HS-27A (cell line): ENCODE data around the gene FUT7.
"Not testable (repeated sequence)": the region's sequence is repeated elsewhere in the genome, so short reads cannot be mapped to it uniquely, and the experiment has no call there.

ENCODE experiments used
- DNase-seq: peaks from one replicate; pipeline ENCODE4 v3.0.0-alpha.2; 2012; ENCODE audit warnings: low read depth, missing footprints

FUT7 gene

DNA sequence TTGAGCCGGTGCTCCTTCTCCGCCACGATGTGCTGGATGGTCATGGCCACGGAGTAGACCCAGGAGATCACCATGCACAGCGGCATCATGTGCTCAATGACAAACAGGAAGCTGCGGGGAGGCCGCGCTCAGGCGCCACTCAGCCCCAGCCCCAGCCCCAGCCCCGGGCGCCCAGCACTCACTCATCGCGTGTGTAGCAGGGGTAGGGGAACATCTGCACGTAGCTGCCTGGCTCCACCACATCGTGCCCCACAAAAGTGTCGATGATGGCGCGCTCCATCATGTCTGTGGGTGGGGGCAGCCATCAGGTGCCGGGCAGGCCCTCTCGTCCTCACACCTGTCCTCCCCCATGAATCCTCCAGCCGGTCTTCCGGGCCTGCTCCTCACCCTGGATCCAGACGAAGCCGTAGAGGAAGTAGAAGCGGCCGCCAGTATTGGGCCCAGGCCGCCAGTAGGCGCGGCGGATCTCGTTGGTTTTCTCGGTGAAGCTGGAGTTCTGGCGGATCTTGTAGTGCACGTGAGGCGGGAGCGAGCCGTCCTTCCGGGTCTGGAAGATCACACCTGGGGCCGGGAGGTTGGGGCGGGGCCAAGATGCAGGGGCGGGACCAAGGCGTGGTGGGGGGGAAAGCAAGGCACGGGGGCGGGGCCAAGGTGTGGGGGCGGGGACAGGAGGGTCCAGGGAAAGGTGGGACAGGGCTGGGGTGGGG, 13.9 kb downstream of the FUT7 start:
- DNase-seq = no peak

DNA sequence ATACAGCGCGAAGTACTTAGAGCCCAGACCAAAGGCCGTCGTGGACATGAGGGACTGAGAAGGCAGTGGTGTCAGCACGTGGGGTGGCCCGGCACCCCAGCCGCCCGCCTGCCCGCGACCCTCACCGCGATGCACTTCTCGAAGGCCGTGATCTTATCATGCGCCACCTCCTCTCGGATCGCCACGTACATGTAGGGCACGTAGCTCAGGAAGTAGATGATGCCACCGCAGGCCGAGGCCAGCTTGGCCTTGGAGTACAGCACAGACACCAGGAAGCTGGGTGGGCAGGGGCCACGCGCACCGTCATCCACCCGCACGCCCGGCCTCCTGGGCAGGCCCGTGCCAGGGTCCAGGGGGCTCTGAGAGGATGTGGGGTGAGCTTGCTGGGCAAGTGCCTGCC, 14.8 kb downstream of the FUT7 start:
- no peak for DNase-seq

DNA sequence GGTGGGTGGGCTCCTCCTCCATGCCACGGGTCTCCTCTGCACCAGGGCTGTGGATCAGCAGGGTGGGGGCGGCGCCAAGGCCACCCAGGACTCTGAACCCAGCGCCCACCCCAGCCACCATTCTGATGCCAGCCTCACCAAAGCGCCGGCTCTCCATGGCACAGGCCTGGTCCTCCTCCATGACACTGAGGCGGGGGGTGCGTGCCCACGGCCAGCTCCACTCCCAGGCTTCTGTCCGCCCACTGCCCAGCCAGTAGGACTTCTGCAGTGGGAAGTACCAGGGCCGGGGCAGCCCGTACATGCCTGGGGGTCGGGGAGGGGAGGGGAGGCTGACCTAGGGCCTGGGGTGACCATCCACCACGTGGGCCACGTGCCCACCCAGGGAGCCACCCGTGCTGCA, 15.5 kb downstream of the FUT7 start:
- DNase-seq = no peak

DNA sequence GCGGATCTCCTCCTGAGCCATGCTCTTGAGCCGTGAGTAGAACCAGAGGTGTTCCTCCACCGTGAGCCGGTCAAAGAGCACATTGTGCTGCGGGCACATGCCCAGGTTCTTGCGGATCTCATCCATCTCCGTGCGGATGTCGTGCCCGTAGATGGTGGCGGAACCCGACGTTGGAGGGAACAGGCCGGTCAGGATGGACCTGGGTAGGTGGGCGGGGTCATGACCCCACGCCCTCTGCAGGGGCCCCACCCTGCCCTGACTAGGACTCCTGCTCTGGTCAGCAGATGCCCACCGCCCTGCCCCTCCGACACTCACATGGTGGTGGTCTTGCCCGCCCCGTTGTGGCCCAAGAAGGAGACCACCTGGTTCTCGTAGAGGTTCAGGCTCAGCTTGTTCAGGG, 15.9 kb downstream of the FUT7 start:
- DNase-seq = no peak

DNA sequence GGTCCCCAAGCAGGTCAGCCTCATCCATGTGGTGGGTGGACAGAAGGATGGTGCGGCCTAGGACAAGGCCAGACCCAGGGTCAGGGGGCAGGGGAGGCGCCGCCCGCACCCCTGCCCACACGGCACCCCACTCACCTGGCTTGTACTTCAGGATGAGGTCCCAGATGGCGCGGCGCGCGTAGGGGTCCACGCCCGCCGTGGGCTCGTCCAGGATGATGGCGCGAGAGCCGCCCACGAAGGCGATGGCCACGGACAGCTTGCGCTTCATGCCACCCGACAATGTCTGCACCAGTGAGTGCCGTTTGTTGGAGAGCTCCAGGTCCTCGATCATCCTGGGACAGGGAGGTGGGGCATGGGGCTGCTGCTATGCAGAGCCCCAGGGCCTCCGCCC, 16.4 kb downstream of the FUT7 start:
- no peak for DNase-seq

DNA sequence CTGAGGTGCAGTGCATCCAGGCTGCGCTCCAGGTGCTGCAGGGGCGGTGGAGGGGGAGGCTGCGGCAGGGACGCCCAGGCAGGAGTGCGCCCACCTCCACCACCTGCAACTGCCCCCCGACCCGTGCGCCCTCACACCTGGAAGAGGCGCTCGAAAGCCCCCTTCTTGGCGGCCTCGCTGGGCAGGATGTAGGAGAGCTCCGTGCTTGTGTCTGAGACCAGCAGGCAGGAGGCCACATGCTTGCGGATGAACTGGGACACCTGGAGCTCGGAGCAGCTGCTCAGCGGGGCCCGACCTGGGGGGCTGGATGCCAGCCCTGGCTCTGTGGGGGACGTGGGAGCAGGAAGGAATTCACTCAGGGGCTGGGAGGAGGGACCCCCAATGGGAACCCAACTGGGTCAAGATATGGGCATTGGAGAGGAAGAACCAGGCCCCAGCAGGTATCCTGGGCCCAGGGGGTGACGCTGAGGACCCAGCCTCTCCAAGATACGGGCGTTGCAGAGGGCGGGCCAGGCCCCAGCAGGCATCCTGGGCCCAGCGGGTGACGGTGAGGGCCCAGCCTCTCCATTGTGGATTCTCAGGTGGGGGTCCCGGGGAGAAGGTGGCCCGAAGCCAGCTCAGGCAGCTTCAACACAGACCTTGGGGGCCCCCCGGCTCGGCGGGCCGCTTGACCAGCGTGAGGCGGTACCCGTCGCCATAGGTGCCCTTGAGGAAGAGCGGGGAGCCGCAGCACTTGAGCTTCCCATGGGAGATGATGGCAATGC, 16.9 kb downstream of the FUT7 start:
- DNase-seq = no peak

DNA sequence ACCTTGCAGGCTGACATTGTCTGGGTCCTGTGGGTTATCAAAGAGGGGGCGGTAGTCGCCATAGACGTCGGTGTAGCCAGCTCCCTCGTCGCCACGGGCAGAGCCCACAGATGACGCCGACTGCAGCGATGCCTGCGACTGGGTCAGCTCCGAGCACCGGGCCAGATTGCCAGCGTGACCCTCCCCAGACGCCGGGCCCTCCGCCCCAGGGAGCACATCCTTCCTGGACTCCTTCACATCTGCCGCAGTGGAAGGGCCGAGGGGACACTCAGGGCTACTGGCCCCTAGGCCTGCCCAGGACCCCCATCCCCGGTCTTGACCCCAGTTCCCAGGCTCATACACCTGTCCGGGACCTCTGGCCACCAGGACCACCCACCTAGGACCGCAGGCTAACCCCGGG, 17.7 kb downstream of the FUT7 start:
- DNase-seq = no peak

DNA sequence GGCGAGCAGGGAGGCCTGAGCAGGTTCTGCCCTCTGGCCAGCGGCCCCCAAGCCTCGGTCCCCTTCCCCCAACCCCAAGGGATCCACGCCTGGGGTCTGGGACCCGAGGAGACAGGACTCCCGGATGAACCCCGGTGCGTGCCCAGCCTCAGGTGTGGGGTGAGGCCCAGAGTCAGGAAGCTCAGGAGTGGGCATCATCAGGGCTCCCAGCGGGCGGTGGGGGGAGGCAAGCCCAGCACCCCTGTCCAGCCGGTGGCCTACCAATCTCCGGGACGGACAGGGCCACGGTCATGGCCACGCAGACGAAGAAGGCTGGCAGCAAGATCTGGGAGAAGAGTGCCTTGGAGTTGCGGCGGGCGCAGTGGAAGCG, 18.3 kb downstream of the FUT7 start:
- no peak for DNase-seq

DNA sequence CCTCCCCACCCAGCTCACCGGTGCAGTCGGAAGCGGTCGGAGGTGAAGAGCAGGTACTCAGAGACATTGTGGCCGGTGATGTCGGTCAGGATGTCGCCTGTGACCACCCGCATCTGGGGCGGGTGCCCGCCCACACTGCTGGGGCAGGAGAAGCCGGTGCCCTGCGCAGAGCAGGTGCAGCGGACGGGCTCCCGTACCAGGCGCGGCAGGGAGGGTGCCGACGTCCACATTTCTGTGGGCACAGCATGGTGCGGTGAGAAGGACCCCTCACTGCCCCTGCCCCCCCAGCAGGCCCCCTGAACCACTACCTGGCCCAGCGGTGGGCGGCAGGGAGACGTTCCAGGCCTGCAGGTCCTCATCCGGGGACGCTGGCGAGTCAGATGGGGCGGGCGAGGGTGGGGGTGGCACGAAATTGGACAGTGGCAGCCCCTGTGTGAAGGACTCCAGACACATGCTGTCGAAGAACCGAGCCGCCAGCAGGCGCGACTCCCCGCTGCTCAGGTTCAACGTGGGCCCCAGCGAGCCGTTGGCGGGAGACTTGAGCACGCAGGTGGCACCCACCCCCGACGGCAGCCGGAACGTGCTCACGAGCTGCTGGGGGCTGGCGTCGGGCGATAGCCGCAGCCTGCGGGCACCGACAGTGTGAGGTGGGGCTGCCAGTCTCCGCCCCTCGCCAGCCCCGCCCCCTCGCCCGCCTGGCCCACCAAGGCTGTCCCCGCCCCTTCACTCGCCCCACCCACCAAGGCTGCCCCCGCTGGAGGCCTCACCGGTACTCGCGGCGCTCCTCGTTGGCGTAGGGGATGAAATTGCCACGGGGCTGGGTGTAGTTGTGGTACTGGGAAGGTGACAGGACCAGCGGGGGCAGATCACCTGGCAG, 19.0 kb downstream of the FUT7 start:
- DNase-seq = no peak

DNA sequence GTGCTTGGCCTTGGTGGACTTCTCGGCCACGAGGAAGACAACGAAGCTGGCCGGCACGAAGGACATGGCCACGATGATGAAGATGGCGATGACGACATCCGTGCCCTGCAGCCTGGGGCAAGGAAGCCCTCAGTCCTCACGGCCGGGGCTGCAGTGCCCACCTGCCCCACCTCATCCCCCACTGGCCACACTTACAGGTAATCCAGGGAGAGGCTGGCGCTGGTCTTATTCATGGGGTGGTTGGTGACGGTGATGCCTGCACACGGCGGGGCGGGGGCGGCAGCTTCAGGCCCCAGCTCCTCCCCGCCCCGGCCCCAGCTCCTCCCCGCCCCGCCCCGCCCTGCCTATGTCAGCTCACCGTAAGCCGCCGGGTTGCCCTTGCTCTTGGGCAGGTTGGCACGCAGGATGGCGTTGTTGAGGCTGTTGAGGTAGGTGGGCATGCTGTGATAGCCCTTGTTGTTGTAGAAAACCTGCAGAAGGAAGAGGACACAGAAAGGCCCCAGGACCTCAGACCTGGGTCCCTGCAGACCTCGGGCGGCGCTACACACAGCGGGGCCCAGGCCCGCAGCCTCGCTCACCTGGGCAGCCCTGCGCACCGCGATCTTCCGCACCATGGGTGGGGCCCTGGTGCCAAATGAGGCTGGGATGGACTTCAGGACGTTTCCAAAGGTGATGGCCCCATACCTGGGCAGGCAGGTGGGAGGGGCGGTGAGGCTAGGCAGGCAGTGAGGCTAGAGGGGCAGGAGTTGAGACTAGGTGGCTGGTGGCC, 19.8 kb downstream of the FUT7 start:
- no peak for DNase-seq

DNA sequence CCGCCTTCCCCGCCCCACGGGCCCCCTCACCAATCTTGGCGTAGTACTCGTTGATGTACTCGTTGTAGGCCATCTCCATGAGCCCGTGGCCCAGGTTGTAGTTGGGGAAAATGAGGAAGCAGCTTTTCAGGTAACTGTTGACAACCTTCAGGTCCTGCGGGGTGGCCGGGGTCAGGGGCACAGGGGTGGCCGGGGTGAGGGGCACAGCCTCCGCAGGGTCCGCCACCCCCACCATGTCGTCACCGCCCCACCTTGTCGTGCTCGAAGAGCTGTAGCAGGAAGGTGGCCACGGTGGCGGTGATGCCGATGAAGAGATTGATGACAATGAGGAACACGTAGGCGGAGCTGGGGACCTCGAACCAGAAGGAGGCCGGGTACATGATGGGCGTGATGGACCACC, 20.7 kb downstream of the FUT7 start:
- DNase-seq = no peak

DNA sequence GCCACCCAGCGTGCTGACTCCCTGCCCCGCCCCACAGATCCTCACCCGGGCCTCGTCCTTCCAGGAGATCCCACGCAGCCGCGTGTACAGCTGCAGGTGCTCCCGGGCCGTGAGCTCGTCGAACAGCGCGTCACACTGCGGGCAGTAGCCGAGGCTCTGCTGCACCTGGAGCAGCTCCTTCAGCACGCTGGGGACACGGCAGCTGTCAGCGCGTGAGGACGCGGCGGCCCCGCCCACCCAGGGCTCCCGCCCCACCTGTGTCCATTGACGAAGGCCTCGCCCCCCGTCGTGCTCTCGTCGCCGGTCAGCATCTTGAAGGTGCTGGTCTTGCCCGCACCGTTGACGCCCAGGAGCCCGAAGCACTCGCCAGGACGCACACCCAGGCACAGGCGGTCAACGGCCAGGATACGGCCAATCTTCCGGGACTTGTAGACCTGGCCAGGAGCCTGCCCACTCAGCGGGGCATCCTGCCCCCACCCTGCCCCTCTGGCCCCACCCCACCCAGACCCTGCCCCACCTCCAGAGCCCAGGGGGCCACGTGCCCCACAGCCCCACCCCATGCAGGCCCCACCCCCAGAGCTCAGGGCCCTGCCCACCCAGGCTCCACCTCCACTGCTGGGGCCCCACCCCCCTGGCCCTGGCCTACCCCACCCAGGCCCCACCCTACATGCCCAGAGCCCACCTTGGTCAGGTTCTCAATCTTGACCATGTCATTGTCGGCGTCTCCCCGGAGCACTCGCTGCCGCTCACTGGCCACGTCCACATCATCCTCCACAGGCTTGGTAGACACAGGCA, 21.8 kb downstream of the FUT7 start:
- no peak for DNase-seq

DNA sequence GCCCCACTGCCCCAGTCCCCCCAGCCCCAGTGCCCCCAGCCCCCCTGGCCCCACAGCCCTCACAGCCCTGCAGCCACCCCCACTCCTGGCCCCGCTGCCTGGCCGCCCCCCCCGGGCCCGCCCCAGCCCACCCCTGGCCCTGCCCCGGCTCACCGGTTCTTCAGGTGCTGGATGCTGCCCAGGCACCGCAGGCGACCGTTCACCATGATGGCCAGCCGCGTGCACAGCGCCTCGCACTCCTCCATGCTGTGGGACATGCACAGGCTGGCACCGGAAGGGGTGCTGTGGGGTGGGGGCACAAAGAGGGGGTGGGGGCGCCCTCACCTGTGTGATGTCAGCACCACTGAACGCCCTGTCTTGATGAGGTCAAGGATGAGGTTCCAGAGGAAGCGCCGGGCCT, 22.7 kb downstream of the FUT7 start:
- no peak for DNase-seq

DNA sequence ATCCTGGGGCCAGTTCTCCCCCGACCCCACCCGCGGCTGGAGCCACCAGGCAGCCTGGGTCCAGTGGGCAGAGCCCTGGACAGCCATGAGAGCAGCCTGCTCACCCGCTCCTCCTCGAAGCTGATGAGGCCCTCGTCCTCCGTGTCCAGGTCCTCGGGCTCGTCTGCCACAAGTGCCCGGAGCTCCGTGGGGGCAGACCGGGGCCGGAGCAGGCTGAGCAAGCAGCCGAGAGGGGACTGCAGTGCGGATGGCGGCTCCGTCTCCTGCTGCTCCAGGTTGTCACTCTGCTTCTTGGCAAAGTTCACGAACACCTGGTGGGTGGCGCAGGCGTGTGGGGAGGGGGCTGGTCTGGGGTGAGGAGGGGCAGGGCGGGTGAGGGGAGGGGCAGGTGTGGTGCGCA, 23.6 kb downstream of the FUT7 start:
- no peak for DNase-seq

DNA sequence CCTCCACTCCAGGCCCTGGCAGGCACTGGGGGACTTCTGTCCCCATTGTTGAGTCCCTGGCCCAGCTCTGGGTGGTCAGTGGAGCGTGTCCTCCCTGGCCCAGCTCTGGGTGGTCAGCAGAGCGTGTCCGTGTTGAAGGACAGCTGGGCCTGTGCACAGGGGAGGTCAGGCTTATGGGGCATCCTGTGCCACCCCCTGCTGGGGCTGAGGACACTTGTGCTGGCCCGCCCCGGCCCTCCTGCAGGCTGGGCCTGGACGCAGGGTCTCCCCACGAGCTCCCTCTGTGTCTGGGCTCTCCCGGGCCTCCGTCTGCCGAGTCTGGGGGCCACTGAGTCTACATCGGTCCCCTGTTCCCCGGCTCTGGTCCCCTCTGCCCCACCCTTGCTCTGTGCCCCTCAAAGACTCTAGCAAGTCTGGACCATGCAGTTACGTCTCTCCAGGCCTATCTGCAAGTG, 24.0 kb downstream of the FUT7 start:
- no peak for DNase-seq

DNA sequence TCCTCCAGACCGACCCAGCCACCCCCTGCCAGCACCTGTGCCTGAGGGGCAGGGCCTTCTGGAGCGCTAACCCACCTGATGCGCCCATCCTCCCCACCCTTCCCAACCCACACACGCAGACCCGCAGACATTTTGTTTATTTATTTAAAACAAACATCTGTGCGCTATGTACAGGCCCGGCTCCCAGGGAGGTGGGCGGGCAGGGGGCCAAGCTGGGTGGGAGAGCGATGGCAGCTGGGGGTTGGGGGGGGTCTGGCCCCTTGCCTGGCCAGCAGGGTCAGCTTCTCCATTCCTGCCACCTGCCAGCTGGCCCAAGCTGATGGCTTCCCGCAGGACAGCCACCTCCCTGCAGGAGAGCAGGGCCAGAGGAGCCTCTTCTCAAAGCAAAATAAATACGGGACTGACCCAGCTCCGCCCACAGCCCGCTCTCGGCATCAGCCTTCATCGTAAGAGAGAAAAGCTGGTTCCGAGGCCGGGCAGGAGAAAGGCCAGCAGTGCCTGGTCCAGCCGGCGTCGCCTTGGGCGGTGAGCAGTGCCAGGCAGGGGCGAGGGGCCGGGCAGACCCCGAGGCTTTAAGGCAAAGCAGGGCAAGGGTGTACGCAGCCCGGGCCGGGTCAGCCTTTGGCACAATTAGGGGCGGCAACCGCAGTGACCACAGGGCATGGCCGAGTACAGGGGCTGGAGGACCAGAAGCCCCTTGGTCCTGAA, 24.6 kb downstream of the FUT7 start:
- no peak for DNase-seq

DNA sequence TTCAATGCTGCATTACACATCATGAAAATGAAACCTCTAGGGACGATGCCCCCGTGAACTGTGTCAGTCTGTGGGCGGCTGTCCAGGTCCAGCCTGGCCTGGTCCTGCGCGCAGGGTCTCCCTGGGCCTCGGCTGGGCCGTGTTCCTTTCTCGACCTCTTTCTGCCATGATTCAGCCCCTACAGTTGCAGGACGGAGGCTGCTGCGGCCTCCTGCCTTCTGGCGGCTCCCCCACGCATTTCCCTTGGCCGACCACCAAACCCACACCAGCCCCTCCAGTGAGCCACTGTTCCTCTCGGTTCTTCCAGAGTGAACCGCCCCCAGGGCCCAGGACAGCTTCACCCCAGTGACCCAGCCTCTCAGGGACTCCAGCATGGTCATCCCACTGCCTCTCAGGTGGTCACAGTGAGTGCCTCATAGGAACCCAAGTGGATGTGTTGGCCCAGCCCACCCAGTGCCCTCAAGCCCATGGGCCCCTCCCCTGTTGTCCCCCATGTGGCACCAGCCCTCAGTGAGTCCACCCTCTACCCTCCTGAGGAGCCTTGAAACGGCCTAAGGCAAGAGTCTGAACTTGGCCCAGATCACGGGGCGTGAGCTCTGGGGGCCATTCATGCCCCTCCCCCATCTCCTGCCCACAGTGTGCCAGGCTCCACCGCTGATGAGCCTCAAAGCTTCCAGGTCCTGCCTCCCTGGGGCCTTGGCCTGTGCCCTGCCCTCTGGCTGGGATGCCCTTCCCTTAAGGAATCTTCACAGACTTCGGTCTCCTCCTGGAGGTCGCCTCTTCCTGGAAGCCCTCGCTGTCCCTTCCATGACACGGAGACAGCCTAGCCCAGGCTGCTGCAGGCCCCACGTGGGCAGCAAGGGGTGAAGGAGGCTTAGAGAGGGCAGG, 25.5 kb downstream of the FUT7 start:
- no peak for DNase-seq

DNA sequence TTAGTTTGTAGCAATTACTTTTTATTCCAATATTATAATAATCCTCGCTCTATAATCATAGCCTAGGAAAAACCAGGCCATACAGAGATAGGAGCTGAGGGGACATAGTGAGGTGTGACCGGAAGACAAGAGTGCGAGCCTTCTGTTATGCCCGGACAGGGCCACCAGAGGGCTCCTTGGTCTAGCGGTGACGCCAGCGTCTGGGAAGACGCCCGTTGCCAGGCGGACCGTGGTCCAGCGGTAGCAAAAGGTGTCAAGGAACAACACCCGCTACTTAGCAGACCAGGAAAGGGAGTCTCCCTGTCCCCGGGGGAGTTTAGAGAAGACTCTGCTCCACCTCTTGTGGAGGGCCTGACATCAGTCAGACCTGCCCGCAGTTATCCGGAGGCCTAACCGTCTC, 27.6 kb downstream of the FUT7 start:
- not testable (repeated sequence) for DNase-seq

DNA sequence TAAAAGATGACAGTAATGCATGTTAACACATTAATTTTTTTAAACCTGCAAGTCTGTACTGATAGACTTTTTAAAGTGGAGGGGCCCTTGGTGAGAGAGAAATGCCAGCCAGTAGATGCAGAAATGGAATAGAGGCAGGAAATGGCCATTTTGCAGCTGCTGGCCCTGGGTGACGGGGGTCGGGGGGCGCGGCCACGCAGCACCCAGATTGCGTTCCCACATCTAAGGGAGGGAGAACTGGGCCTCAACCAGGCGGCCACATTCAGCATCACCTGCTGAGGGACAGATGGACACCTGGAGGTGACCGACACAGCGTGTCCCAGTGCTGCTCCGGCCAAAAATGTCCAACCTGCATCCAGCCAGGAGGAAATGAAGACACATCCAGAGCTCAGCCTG, 29.2 kb downstream of the FUT7 start:
- no peak for DNase-seq
